Bone marrow (tissue), 2 donors: ENCODE measurements around the gene INPP5A.
"Not testable (repeated sequence)": the region's sequence is repeated elsewhere in the genome, so short reads cannot be mapped to it uniquely, and the experiment has no call there.

ENCODE experiments used
- DNase-seq, 2 donors: peaks; one replicate each; lab custom pipeline; 2025; lab: John Stamatoyannopoulos, UW

Gene INPP5A

DNA sequence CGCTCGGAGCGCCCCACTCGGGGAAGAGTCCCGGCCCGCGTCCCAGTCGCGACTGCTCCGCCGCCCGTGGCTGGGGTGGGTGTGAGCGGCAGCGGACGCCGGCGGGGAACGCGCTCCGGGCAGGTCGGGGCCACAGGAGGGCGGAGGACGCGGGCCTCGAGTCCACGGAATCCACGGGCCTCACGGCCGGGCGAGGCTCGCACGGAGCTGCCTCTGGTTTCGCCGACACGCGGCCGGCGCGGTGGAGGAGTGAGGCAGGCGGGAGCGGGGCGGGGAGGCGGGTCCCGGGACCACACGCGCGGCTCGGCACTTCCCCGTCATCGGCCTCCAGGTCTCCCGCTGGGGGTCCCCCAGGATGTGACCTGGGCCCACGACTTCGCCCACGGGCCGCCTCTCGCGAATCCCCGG lies 248.9 kb downstream of the INPP5A start:
- DNase-seq, result no peak

DNA sequence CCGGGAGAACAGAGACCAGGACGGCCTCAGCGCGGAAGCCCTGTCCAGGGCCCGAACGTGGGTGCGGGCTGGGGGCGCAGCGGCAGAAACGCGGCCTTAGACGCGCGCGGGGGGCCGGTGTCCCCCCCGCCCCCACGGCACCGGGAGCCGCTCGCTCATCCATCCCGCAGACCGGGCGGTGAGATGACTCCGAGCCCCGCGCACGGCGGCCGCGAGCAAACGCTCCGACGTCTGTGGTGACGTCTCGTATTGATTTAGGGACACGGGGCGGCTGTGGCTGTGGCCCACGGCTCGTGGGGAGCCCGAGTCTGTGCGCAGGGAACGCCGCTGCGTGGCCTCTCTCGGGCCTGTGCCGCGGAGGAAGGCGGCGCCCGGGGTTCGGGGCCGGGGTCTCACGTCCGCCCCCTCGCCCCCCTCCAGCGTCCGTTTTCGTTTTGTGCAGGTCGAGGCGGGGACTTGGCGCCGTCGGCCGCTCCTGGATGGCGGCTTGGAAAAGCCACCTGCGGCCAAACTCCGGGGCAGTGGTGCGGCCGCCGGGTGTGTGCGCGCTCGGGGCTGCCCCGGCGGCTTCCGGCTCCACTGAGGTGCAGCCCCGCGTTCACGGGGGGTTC lies 249.4 kb downstream of the INPP5A start:
- DNase-seq, result no peak

DNA sequence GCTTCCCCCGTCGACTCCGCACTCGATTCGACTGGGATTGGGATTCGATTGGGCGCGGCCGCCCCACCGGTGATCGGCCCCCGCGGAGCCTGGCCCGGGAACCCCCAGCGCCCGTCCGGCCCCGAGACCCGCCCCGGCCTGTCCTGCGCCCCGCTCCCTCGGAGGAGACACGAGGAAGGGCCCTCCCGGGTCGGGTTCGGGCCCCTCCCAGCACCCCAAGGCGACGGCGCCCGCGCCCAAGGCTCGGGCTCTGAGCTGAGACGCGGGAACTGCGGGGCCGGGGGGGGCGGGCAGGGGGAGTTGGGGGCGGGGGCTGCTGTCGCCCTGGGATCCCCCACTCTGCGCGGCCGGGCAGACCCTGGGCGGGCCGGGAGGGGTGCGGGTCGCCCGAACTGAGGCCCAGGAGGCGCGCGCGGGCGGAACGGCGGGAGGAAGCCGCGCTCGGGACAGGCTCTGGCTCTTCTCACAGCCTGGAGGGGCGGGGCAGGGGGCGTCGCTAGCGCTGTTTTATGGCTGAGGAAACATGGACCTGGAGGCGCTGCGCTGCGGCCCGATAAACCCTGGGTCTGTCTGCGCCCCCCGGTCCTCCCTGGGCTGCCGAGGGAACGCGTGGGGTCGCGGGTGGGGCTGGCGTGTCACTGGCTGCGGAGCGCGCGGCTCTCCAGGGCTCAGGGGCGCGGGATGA lies 250.1 kb downstream of the INPP5A start:
- no peak for DNase-seq

DNA sequence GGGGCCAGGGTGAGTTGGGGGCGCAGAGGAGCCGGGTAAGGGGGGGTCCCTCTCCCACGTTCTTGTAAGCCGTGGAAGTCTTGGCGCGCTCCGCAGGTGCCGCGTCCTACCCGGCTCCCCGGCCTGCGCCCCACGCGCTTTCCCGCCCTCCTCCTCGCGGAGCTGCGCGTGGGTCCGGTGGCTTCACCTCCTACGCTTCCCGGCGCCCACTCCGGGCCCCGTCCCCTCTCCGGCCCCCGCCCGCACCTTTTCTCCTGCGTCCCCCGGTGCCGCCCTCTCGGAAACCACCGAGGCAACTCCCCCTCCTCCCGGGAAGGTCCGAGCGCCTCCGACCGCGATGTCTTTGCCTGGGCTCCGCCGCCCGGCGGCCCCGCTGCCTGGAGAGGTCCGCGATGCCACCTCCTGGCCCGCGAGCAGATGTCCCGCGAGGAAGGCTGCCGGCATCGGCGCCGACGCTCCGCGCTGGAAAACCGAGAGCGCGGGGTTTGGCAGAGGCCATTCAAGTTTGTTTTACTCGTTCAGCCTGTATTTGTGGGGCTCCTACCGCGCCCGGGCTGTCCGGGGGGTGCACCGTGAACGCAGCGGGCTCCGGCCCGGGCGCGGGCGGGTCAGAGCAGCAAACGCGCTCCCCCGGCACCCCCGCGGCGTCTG lies 250.7 kb downstream of the INPP5A start:
- DNase-seq, result no peak

DNA sequence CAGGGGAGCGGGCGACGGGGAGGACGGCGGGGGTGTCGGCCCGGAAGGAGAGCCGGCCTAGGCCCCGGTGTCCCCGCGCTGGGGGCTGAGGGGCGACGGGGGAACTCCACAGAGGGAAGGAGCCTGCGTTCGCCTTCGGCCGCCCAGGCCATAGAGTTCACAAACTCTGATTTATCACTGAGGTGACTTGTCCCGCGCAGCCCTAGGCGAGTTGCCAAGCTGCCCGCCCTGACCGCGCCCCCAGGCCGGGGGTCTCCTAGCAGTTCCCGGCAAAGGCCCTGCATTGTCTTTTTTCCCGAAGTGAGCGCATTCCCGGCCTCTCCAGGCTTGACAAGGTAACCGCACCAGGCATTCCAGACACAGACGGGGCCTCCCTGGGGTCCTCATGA lies 251.2 kb downstream of the INPP5A start:
- no peak for DNase-seq

DNA sequence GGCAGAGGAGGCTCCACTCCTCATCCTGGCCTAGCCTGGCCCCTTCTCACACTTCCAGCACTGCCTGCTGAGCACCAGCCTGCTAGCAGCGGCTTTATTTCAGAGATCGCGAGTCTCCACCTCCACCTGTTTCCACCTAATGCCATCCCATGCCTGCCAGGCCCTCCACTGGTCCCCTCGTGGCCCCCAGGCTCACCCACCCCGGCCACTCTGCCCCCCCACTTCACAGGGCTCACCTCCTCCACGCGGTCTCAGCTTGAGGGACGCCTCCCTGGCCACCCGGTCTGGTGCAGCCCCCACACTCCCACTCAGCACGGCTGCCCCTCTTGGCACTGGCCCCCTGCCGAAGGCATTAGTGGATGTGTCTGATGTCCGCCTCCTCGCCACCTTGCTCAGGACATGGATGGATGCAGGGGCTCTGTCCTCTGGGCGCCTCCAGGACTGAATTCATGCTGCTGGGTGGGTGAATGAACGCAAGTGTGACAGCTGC lies 252.1 kb downstream of the INPP5A start:
- no peak for DNase-seq

DNA sequence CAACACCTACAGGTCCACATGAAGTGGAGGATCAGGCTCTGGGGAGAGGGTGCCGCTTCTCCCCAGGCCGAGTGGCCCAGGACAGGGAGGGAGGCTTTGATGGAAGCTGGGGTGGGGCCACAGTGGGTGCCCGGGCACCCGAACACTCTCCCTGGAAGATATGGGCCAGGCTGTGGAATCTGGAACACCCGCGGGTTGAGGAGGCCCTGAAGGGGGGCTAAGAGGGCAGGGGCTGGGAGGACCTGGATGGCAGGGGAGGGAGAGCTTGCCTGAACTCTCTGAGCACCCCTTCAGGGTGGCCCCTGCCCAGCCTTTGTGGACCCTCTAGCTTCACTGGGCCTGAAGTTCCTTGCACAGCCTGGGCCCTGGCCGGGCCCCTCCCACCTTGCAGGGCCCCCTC lies 252.9 kb downstream of the INPP5A start:
- no peak for DNase-seq

DNA sequence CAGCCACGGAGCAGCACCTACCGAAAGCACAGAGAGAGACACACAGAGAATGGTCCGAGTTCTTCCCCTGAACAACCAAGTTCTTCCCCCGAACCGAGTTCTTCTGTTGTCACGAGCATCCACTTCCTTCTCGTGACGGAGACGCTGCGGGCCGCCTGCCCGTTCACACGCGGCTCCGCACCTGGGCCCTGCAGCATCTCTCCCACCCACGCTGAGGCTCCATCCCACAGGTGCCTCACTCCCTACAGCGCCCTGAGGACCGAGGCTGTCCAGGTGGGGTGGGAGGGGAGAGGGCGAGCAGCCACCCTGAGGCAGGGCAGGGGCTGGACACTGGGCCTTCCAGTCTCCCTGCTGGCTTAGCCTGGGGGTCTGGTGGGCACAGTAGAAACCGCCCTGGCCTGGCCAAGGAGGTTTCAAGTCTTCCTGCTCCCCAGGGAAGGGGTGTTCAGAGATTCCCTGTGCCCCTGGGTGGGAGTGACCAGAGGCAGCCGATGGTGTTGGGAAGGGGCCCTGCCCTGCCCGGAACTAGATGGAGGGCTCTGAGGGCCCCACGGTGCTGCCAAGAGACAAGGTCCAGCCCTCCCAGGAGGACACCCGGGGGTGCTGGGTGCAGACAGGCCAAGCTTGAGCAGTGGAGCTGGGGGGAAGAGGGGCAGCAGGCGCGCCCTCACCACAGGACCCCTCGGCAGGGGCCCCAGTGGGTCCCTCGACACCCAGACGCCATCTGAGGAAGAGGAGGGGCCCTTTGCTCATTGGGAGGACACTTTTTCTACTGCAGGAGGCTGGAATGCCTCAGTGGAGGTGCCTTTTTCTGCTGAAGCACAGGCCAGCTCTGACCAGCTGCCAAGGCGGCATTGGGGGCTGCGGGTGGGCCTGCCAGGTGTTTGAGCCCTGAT lies 253.6 kb downstream of the INPP5A start:
- DNase-seq, result no peak

DNA sequence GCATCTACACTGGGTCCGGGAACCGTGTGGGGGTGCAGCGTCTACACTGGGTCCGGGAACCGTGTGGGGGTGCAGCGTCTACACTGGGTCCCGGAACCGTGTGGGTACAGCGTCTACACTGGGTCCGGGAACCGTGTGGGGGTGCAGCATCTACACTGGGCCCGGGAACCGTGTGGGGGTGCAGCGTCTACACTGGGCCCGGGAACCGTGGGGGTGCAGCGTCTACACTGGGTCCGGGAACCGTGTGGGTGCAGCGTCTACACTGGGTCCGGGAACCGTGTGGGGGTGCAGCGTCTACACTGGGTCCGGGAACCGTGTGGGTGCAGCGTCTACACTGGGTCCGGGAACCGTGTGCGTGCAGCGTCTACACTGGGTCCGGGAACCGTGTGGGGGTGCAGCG lies 254.5 kb downstream of the INPP5A start:
- not testable (repeated sequence) for DNase-seq

DNA sequence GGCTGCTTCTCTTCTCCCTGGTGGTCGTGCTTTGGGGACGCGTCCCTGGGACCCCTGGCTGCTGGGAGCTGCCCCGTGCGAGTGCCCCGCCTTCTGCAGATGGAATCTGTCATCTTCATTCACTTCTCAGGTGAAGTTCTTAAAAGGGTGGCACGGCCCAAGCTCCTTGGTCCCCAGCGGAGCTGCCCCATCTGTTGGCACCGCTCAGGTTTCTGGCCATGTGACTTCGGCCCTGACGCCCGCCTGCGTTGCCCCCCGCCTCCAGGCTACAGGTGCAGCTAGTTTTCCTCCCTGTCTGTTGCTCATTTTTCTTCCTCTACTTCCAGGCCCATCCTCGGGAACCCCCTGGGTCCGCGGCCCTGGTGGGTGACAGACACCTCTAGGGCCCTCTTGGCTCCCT lies 255.2 kb downstream of the INPP5A start:
- no peak for DNase-seq

DNA sequence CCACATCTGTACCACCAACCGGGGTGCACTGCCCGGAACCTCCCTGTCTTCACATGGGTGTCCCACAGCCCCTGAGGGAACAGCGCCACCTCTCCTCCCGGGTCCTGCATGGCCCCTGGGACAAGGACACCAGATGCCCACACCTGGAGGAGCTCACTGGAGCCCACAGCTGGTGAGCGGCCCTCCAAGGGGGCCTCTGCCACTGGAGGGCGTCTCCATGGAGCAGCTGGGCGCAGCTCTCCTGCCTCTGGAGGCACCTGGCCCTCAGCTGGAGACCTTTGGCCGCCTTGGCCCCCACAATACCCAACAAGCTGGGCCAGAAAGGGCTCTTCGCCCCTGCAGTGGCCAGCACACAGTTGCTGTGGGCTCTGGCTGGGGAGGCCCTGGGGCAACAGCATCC lies 255.6 kb downstream of the INPP5A start:
- no peak for DNase-seq

DNA sequence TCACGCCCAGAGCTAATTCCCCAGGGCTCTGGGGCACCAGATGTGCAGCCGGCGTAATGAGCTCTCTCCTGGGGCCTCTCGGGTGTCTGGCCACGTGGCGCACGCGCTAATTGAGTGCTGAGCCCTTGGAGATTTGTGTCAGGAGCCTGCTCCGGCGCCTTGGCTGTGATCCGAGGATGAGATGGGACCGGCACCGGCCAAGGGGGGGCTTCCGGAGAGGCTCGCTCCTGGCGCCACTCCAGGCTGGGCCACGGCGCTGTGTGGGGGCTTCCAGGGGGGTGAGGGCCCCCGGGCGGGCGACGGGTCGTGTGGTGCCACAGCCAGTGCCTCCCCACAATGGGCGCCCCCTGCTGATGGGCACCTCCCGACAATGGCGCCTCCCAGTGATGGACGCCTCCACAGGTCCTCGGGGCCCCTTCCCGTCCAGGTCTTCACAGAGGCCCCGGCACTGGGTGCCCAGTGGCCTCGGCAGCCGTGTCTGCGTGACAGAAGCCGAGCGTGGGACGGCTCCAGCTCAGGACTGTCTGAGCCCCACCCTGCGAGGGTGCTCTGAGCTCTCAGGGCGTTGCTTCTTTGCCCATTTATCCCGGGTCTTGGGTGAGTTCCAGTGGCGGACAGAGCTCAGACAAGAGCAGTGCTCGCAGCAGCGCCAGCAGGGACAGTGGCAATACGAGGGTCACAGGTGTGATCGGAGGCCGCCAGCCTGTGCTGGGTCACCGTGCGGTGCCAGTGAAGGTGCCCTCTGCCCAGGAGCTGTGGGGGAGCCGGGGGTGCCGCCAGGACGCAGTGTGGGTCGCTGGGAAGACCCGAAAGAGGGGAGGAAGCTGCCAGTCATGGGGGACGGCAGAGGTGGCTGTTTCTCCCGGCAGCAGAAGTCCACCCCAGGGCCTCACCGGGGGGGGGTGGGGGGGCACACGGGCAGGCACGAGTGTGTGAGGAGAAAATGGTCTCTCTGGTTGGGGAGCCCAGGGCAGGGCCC lies 256.6 kb downstream of the INPP5A start:
- DNase-seq, result no peak

DNA sequence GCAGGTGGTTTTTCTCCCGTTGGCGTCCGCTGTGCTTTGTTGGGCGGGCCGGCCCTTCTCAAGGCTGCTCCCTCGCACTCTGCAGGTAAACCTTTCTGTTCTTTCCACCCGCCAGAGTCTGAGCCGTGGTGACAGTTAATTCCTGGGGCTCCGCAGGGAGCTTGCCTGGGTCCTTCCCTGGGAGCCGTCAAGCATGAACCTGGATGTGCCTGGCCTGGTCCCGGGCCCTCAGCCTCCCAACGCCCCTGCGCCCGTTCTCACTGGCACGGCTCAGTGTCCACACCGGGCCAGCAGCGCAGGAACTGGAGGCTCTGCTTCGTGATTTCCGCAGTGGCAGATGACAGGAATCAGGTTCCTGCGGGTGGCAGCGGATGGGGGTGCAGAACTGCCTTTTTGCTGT lies 259.3 kb downstream of the INPP5A start:
- no peak for DNase-seq

DNA sequence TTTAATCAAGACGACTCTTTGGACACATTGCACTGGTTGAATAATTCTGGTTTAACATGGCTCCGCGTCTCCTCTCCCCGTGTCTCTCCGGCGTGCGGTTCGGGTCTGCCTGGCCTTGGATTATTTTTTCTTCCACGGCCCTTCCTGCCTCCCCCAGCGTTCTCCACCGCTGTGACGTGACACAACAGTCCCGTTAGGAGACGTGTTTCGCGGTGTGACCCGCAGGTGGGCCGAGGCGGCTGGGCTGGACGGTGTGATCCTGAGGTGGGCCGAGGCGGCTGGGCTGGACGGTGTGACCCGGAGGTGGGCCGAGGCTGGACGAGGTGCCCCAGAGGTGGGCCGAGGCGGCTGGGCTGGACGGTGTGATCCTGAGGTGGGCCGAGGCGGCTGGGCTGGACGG lies 260.4 kb downstream of the INPP5A start:
- DNase-seq, result not testable (repeated sequence)

DNA sequence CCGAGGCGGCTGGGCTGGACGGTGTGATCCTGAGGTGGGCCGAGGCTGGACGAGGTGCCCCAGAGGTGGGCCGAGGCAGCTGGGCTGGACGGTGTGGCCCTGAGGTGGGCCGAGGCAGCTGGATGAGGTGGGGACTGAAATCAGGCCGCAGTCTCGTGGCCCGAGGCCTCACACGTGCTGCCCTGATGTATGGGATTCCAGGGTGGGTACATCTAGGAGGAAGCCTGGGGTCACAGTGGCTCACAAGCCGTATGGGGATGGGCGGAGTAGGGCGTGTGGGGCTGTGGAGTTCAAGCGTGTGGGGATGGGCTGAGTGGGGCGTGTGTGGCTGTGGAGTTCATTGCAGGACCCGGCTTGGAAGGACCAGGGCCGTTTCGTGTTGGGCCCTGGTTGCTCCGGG lies 260.8 kb downstream of the INPP5A start:
- DNase-seq, result no peak

DNA sequence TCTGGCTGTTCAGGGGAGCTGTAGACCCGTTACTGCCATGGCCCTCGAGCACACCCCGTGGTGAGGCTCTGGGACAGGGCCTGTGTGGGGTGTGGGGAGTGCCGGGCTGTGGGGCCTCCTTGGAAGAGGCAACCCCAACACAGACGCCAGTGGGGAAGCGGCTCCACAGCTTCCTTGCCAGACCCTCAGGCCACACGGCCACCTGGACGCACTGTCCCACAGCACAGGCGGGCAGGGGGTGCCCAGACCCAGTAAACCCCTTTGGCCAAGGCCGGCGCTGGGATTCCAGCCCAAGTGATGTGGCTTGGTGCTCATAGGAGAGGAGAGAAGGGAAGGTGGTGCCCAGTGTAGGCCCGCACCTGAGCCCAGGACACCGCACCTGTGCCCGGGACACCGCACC lies 261.3 kb downstream of the INPP5A start:
- no peak for DNase-seq

DNA sequence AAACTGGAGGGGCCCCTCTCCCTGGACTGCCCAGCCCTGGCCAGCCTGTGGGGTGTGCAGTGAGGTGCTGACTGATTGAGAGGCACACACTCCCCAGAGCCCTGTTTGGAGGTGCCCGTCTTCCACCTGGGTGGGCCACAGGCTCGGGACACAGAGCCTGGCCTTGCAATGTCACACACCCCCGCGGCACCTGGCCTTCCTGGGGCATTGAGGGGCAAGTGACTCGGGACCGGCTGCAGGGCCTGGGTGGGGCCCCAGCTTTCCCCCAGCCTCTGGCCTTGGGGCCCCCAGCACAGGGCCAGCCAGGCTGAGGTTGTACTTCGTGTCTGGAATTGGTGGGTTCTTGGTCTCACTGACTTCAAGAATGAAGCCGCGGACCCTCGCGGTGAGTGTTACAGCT lies 262.3 kb downstream of the INPP5A start:
- DNase-seq, result no peak

DNA sequence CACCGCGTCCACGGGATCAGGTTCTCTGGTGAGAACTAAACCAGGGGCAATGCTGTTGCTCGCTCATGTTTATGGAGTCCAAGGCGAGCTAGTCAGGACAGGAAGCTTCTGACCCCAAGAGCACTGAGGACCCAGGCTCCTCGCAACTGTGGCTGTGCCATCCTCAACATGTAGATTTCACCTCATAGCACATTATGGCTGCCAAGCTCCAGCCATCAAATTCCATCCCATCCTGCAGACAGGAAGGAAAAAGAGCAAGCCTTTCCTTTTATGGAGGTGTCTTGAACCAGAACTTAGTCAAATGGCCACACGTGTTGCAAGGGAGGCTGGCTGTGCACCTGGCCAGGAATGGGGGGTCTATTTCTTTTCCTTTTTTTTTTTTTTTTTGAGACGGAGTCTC lies 264.5 kb downstream of the INPP5A start:
- DNase-seq, result no peak

DNA sequence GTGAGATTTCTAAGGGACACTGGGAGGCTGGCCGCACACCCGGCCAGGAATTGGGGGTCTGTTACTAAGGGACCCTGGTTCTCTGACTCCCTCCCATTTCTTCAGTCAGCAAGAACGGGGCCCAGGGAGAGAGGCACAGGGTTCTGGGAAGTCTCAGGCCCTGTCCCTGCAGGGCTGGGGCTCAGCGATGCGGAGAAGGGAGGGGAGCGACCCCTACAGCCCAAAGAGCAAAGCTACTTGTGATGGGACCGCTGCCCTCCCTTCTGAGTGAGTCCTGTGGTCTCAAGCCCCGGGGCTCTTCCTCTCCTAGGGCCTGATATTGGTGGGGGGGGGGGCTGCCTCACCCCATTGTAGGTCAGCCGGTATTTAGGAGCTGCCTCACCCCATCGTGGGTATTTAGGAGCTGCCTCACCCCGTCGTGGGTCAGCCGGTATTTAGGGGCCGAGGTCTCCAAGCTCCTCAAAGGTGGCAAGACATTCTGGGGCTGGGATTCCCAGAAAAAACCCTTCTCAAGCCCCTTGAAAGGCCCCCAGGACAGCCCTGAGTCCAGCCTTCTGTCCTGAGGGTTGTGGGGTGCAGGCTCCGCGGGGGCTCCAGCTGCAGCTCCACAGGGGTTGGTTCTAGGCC lies 265.2 kb downstream of the INPP5A start:
- no peak for DNase-seq

DNA sequence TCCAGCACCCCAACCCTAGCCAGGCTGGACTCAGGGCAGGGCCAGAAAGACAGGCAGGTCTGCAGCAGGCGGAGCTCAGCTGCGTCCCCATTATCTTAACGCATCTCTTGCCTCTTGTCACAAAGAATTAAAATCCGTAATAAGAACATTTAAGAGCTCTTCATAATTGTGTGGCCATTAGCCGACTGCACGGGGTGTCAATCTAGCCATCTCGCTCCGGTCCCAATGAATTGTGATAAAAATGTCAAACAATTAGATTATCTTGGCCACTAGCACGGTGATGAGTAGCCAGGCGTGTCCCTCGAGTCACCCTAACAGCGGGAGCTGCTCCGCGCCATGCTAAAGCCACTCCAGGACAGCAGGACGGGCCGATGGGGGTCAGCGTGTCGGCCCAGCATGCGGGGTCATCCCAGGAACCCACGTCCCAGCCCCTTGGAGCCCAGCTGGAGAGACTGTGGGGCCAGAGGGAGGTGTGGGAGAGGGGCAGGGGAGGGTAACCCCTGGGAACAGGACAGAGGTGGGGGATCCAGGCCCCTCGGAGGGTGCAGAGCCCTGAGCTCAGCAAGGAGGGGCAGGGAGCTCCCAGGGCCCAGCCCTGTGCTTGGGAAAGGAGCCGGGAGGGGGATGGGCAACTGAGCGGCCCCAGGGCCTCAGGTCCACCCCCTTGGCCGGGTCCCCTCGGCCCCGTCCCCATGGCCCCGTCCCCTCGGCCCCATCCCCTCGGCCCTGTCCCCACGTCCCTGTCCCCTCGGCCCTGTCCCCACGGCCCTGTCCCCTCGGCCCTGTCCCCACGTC lies 266.0 kb downstream of the INPP5A start:
- no peak for DNase-seq
